NOMO-1 treated with DMSO at 0.1 percent for 48 hours (cell line): ENCODE measurements around the gene TBC1D22A.
"Not testable (repeated sequence)": the region's sequence is repeated elsewhere in the genome, so short reads cannot be mapped to it uniquely, and the experiment has no call there.

Experiments
- DNase-seq: peaks from one replicate; lab custom pipeline; 2025; ENCODE audit not compliant: unreplicated experiment; lab: John Stamatoyannopoulos, UW

The TBC1D22A gene

GRCh38 chr22:47170511-47171440, 408.3 kb downstream of the TBC1D22A start:
- DNase-seq: not testable (repeated sequence)

DNA sequence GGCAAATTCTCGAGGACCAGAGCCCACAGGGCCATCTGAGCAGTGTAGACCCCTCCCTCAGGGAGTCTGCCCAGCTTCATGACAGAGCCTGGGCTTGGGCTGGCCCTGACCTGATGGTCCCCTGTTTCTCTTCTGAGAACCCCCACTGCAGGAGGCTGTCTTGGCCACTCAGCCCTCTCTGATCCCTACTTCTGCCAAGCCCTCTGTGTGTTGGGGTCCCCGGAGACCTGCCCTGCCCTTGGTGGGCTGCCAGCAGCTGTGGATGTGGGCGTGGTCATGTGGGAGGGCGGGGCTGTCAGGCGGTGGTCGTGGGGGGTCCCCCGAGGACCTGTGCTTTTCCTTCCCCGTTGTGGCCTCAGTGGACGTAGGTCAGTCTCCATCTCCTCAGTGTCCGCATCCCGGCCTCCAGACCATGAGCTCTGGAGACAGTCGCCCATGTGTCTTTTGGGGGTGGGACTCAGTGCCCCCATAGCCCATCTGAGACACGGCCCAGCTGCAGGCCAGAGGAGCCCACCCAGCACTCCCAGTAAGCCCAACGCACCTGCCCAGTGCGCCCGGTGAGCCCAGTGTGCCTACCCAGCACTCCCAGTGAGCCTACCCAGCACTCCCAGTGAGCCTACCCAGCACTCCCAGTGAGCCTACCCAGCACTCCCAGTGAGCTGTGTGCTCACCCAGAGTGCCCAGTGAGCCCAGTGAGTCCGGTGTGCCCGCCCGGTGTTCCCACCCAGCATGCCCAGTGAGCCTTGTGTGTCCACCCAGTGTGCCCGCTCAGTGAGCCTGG, 409.2 kb downstream of the TBC1D22A start:
- DNase-seq: no peak

DNA sequence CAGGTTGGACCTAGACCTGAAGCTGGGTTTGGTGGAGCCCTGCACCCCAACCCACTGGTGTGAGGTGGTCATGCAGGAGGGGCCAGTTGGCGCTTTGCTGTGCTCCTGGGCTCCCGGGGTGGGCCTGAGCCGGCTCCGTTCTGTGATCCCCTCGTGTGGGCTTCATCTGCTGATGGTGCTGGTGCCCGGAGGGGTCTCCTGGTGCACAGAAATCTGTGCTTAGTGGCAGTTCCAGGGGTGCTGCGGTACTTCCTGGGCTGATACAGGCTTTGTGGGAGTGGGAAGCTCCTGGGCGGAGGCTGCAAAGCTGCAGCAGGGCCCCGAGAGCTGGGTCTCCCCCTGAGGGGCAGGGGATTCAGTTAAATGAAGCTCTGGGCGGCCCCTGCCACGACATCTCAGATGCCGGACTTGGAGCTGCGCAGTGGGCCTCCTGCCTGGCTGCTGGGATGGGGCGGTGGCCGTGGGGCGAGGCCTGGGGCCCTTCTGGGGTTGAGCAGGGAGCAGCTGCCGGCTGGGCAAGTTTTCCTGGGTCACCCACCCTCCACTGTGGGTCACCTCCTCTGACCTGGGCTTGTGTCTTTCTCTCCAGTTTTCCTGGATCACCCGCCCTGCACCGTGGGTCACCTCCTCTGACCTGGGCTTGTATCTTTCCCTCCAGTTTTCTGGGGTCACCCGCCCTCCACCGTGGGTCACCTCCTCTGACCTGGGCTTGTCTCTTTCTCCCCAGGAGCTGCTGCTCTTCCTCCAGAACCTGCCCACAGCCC, 410.5 kb downstream of the TBC1D22A start:
- no peak for DNase-seq

DNA sequence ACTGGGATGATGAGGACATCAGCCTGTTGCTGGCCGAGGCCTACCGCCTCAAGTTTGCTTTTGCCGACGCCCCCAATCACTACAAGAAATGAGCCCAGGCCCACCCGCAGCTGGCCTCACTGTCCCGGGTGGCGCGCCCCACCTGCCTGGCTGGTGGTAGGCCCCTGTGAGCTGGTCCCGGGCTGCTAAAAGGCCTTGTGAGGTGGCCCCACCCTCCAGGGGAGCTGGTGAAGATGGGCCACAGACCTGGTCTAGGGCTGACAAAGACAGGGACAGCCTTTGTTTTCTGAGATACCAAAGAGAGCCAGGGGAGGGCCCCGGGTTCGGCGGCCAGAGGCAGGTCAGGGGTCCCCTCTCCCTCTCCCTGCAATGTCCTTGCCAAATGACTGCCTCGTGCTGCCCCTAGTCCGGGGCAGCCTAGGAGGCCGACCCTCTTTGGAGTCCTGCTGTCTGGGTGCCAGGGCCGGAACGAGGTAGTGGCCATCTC, 411.1 kb downstream of the TBC1D22A start:
- no peak for DNase-seq

- no peak for DNase-seq
These were observed 411.6 kb downstream of the TBC1D22A start for GRCh38 chr22:47174096-47174495.

DNA sequence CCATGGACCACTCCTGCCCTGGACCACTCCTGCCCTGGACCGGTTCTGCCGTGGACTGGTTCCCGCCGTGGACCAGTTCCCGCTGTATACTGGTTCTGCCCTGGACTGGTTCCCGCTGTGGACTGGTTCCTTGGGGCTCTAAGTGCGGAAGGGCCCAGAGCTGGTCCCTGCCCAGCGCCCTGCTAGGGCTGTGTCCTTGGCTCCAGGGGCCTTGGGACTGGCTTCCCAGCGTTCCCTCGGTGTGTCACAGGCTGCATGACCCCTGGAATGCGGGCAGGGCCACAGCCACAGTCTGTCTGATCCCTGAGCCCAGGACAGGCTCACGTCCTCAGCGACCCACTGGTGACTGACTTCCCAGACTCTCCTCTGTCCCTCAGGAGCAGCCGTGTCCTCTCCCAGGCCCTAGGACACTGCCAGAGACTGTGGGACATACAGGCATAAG, 412.2 kb downstream of the TBC1D22A start:
- no peak for DNase-seq

DNA sequence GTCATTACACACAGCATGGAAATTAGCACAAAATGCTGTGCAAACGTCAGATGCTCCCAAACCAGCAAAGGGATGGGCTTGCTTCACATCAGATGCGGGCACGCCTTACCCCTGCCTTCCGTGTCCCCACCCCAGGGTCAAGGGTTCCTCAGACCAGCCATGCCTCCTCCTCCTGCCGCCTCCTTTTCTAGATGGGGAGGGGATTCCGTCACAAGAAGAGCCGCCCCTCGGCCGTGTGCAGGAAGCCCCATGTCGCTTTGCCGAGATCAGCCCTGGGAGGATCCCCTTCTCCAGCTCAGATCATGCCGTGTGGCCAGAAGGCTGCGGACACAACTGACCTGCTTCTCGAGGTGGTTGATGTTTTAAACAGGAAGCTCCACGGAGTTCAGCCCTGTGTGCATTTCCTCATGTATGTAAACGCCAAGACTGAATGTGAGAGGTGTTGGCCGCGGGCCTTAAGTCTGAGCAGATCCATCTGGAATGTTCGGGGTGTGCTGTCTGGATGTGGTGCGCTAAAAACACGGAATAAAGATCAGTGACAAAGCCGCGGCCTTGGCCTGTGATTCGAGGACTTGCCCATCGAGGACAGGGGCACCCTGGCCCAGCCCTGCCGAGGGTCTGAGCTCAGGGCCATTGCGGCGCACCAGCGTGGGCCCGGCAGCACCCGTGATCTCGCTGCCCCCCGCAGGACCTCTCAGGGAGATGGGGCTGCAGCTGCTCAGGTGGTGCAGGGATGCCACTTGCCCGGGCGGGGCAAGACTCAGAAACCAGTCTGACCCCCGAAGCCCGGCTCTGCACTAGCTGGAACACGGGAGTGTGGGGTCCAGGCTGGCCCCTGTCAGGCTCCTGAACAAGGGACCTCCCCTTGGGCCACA, 412.9 kb downstream of the TBC1D22A start:
- DNase-seq: no peak

GRCh38 chr22:47176026-47176389, 413.6 kb downstream of the TBC1D22A start:
- no peak for DNase-seq

DNA sequence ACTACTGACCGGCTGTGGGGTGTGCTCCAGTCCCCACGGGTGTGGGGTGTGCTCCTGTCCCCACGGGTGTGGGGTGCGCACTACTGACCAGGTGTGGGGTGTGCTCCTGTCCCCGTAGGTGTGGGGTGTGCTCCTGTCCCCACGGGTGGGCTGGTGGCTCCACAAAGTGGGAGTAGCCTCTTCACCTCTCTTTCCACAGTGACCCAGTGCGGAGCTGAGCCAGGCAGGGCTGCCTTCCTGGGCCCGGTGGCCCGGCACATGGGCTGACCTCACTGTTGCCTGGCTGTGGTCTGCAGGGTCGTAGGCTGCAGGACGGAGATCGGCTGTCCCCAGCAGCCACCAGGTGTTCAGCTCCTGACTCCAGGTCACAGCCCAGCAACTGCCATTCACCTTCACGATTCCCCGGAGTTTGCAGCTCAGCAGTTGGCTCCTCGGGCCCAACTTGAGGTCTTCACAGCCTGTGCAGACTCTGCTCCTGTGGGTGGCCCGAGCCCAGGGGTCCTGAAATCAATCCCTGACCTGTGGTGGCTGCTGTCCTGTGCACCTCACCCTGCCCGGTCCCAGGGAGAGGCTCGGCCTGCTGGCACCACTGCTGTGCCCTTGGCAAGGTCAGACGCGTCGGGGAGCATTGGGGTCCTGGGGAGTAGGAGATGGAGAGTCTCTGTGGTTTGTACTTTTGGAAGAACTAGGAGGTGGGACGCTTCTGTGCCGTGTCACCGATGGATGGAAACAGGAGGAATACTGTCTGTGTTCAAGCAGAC, 414.3 kb downstream of the TBC1D22A start:
- no peak for DNase-seq

DNA sequence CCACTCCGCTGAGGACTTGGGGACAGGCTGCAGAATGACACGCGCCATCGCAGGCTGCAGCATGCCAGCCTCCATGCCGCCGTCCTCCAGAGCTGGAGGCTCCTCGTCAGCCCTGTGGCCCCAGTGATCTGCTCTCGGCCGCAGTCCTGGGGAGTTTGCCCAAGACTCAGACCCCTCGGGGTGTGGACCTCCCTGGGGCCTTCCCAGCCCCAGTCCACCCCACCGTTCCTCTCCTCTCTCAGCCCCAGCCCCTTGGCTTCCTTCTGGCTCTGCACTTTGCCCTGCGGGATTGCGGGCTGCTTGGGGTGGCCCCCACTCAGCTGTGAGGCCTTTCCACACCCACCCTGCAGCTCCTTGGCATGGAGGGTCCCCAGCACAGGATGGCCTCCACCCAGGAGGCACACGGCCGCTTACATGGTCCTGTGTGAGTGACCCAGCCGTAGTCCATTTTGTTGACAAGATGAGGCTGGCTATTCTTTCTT, 414.9 kb downstream of the TBC1D22A start:
- no peak for DNase-seq

DNA sequence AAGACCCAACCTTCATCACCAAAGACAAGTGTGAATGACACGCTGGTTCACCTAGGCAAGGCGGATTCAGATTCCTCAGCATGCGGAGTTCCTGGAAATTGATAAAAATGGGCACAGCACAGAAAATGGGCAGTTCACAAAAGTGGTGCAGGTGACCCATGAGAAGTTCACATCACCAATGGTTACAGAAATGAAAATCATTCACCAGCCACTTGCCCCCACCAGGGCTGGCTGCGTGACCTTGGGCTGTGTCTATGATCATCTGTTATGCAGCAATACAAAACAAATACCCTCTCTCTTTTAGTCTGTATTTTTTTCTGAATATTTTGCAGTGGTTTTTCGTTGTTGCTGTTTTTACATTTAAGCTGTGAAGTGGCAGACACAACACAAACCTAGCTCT, 415.9 kb downstream of the TBC1D22A start:
- no peak for DNase-seq

GRCh38 chr22:47180796-47181195, 418.3 kb downstream of the TBC1D22A start:
- DNase-seq: no peak

DNA sequence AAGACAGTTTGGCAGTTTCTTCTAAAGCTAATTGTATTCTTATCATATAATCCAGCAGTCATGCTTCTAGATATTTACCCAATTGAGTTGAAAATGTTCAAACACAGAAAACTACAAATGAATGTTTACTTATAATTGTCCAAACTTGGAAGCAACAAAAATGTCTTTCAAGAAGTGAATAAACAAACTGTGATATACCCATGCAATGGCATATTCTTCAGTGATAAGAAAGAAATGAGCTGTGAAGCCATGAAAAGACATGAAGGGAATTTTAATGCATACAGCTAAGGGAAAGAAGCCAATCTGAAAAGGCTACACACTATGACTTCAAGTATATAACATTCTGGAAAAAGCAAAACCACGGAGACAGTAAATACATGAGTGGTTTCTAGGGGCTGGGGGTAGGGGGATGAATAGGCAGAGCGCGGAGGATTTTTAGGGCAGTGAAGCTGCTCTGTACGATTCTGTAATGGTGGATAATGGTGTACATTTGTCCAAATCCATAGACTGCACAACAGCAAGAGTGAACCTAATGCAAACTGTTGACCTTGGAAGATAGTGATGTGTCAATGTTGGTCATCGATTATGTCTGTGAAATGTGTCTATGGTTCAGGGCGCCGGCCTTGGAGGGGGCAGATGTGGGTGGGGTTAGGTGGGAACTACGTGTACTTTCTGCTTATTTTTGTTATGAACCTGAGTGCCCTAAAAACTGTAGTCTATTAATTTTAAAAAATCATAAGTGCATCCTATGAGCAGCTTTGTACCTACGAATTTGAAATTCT, 424.9 kb downstream of the TBC1D22A start:
- DNase-seq: no peak

GRCh38 chr22:47188261-47189055, 426.0 kb downstream of the TBC1D22A start:
- DNase-seq: no peak

DNA sequence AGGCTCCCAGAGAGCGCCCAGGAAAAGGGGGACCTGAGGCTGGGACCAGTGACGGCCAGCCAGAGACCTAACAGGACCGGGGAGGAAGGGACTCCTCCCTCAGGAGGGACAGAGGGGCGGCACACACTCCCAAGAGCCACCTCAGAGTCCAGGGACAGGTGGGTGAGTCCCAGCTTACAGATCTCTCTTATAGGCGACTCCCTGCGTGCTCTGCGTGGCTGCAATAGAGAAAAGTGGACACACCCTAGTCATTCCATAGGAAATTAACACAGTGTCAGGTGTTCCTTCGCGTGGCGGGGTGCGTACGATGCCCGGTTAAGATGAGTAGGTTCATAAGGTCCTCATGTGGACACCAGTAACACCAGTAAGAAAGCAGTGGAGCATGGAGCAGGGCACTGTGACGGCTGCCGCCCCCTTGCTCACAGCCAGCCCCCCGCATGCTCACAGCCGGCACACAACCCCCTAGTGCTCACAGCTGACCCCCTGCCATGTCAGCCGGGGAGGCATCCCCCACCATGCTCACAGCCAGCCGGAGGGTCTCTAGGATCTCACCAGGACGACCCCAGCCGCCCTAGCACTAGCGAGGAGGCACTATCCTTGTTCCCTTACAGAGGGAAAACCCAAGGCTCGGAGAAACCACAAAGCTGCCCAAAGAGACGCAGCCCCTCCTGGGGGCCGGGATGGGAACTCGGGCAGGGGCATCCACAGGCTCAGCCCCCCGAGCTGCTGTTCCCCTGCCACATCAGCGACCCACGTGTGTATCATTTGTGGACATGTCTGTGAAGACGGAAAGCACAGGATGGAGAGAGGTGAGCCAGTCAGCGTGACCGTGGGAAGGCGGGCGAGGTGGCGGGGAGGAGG, 426.8 kb downstream of the TBC1D22A start:
- DNase-seq: no peak

DNA sequence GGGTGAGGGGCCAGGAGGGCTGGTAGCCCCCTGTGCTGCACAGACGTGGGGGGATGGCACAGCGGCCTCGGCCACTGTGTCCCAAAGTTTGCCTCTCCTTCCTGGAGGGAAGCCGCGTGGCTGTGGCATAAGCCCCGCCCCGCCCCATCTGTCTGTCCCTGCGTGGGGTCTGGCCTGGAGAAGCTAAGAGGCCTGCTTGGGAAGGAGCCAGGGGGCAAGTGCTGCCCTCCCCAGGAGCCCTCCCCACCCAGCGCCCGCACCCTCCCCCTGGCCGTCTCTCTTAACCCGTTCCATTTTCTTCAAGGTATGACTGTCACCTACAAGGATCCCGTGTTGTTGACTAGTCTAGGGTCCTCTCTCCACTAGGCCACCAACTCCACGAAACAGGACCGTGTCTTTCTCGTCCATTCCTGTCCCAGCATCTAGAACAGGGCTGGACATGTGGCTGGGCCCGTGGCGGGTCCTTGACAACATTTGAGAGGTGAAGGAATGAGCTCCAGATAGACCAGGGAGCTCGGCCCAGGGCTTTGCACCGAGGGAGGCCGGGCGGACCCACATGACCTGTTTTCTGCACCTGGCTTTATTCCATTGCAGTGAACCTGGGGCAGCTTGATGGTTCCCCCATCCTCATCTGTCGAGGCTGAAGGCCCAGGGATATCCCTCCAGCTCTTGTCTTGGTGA, 428.0 kb downstream of the TBC1D22A start:
- DNase-seq: no peak
